Adrenal gland (tissue), 12 donors: ENCODE data around the gene SULT1A3. TPM values are rescaled to one million over a fixed set of nuclear protein-coding genes. Genes with fewer than 3 reads are reported as not detected.

Experiments
- DNase-seq, 7 donors: peaks; one replicate each; pipeline ENCODE4 v3.0.0-alpha.2; 2019 to 2020
- H3K27ac ChIP-seq, 5 donors: fragments of 200-600 bp; sonication (generic) in 4 of 5; 1 replicate in 3 of 5; 2 replicates in 2 of 5; pipeline versions ENCODE4 v1.5.1 to v1.8.0; 2016 to 2020; ENCODE audit warnings: mild to moderate bottlenecking in 1 of 5
- H3K27me3 ChIP-seq: fragments of 200-600 bp; 2 replicates; pipeline ENCODE4 v1.8.0; 2021
- H3K36me3 ChIP-seq, 2 donors: fragments of 200-600 bp; replicated peaks in 1 of 2; 1 replicate in 1 of 2; 2 replicates in 1 of 2; pipeline versions ENCODE4 v1.5.1 to v1.8.0; 2018 to 2022
- H3K4me1 ChIP-seq, 2 donors: fragments of 200-600 bp; replicated peaks in 1 of 2; 1 replicate in 1 of 2; 2 replicates in 1 of 2; pipeline versions ENCODE4 v1.5.1 to v1.8.0; 2018 to 2021
- H3K4me3 ChIP-seq, 4 donors: fragments of 200-600 bp; sonication (generic) in 3 of 4; one replicate each; pipeline ENCODE4 v1.5.1; 2016 to 2018
- H3K9me3 ChIP-seq, 3 donors: fragments of 200-600 bp; sonication (generic) in 1 of 3; replicated peaks in 1 of 3; 1 replicate in 2 of 3; 2 replicates in 1 of 3; pipeline versions ENCODE4 v1.5.1 to v1.8.0; 2016 to 2021
- CTCF ChIP-seq, 6 experiments: fragments of 450-650 bp in 4 of 6; fragments of 200-600 bp in 2 of 6; sonication (generic) in 1 of 6; IDR thresholded peaks; 1 replicate in 5 of 6; 2 replicates in 1 of 6; pipeline versions ENCODE4 v1.5.1 to v1.8.0; 2016 to 2021; ENCODE audit warnings: antibody characterized with exemption in 6 of 6, mild to moderate bottlenecking in 2 of 6, moderate library complexity in 1 of 6
- POLR2A ChIP-seq, 2 donors: fragments of 450-650 bp; IDR thresholded peaks; one replicate each; pipeline ENCODE4 v1.6.1; 2017; ENCODE audit warnings: antibody characterized with exemption in 2 of 2, mild to moderate bottlenecking in 2 of 2, moderate library complexity in 1 of 2
- WGBS, 4 donors: extraction: QIAGEN DNeasy Blood & Tissue Kit in 2 of 4; methylation state at CpG; one replicate each; pipeline versions ENCODE4 v1.1.5 to v1.1.7; 2013 to 2017; 5-methylcytosine and 5-hydroxymethylcytosine counted together
- intact Hi-C, 2 donors: fragments of 100-400 bp; cut with DNase I; formaldehyde crosslinking; loops; one replicate each; pipeline versions ENCODE4 v1.14.1 to v1.15.0; 2022 to 2023
- polyA plus RNA-seq, 3 donors: library from polyadenylated mRNA; stranded (reverse); fragments of 200-250 nt in 2 of 3; fragments of 350-450 nt in 1 of 3; fragmentation: Illumina TruSeq in 1 of 3; extraction: RNeasy Lipid Tissue Mini Kit (QIAGEN cat#74804) in 1 of 3; gene quantifications; one replicate each; pipeline ENCODE4 v1.2.3, GENCODE V29; 2013 to 2014
- total RNA-seq, 9 donors: library from RNA; depleted of rRNA in 4 of 9; stranded (reverse); fragments of >200 nt in 4 of 9; fragments of 120-200 nt in 1 of 9; fragmentation: NEBNext Ultra II Directional in 1 of 9; extraction: Animal tissue kit (Norgen Biotek cat#: 25700) in 1 of 9; gene quantifications; one replicate each; pipeline versions ENCODE4 v1.1.0 to v1.2.4, GENCODE V29; 2013 to 2023
- donor health status: healthy with polysubstance abuse.
- donor health status: Bipolar disorder and iron deficiency.
- donor health status: DM: yes; HTN: yes; CAD: no.
- donor health status: DM: no; HTN: no; CAD: no.
- donor health status: DM: no; HTN: no; CAD: no.
- donor health status: DM: yes; HTN: yes; CAD: no.

SULT1A3 gene
- total and polyA plus RNA-seq, 12 donors = 3.5 to 125 (median 12.8) TPM

GRCh38 chr16:30183233-30184095, 15.6 kb upstream of the SULT1A3 start, which contains the start of gene CORO1A:
Gene CORO1A, plus strand, starts transcription at chr16:30183602. Its CDS starts 1,608 bp downstream, at chr16:30185210.
- intact Hi-C loops = loop anchor here in 1 of 2 donors (10.0 kb wide), 1 partner anchor 59 kb away; the partner anchor contains the start of gene MAPK3
- H3K27me3 ChIP-seq = no peaks in the 10 kb centered on the region
- DNase-seq = peak; percentile 81 to 89 (median 82)
- H3K27ac ChIP-seq = peak within 1 kb of the TSS in 4 of 5 donors; percentile 57 to 81 (median 64)
- no peaks in the 10 kb centered on the region for H3K9me3 ChIP-seq
- H3K4me3 ChIP-seq = peak within 1 kb of the TSS in 2 of 4 donors; percentile 51 to 72
- peaks cover 0 to 3% of the 10 kb centered on the region in 2 donors for H3K4me1 ChIP-seq
- 0 to 2% (median 1%) methylated on average over 22 to 79 of the region's 81 CpGs for WGBS, 4 donors
- H3K36me3 ChIP-seq = peaks cover 0 to 4% of the 10 kb centered on the region in 2 donors
- TF ChIP-seq POLR2A (IDR thresholded peaks at IDR 0.05) (peak in 1 of 2 donors; percentile 15), CTCF (IDR thresholded peaks at IDR 0.05) (no peak)

GRCh38 chr16:30184096-30184890, 14.8 kb upstream of the SULT1A3 start:
- H3K9me3 ChIP-seq = no peaks in the 10 kb centered on the region
- TF ChIP-seq CTCF (IDR thresholded peaks at IDR 0.05) = no peak
- no peak for TF ChIP-seq POLR2A (IDR thresholded peaks at IDR 0.05)
- H3K4me3 ChIP-seq = peak overlapping the region in 1 of 4 donors; percentile 72
- peaks cover 0 to 4% of the 10 kb centered on the region in 2 donors for H3K36me3 ChIP-seq
- peak overlapping the region in 2 of 5 donors; percentile 30 to 81 for H3K27ac ChIP-seq
- intact Hi-C loops = loop anchor here in 1 of 2 donors (10.0 kb wide), 1 partner anchor 59 kb away; the partner anchor contains the start of gene MAPK3
- no peaks in the 10 kb centered on the region for H3K27me3 ChIP-seq
- WGBS, 4 donors = 34 to 38% (median 37%) methylated on average over 6 to 24 of the region's 24 CpGs
- peaks cover 0 to 3% of the 10 kb centered on the region in 2 donors for H3K4me1 ChIP-seq
- DNase-seq = peak in 6 of 7 donors; percentile 17 to 57 (median 30)

- DNase-seq = peak in 3 of 7 donors; percentile 16 to 21 (median 20)
- peaks cover 0 to 3% of the 10 kb centered on the region in 2 donors for H3K4me1 ChIP-seq
- intact Hi-C loops = loop anchor here in 1 of 2 donors (10.0 kb wide), 1 partner anchor 60 kb away; the partner anchor contains the start of gene MAPK3
- H3K27ac ChIP-seq = peak overlapping the region in 2 of 5 donors; percentile 30 to 81
- peaks cover 0 to 4% of the 10 kb centered on the region in 2 donors for H3K36me3 ChIP-seq
- no peak for TF ChIP-seq POLR2A (IDR thresholded peaks at IDR 0.05)
- TF ChIP-seq CTCF (IDR thresholded peaks at IDR 0.05) = no peak
- H3K27me3 ChIP-seq = no peaks in the 10 kb centered on the region
- peak overlapping the region in 1 of 4 donors; percentile 72 for H3K4me3 ChIP-seq
- no peaks in the 10 kb centered on the region for H3K9me3 ChIP-seq
- WGBS, 4 donors = 43 to 94% (median 73%) methylated on average over 2 to 13 of the region's 13 CpGs
Observed at GRCh38 chr16:30184891-30185682, 14.0 kb upstream of the SULT1A3 start.
